WTC11 (cell line): ENCODE results near the gene RCAN2.

Experiments
- CBFB ChIP-seq: sonication (generic); formaldehyde crosslinking; IDR thresholded peaks from 2 replicates; pipeline ENCODE4 v1.8.1; 2022; ENCODE audit warnings: mild to moderate bottlenecking, low read depth, missing genetic modification reagents
- KAT7 ChIP-seq: sonication (generic); formaldehyde crosslinking; IDR thresholded peaks from 2 replicates; pipeline ENCODE4 v1.8.1; 2023; ENCODE audit warnings: missing genetic modification reagents, mild to moderate bottlenecking, borderline replicate concordance
- MYBL2 ChIP-seq: sonication (generic); formaldehyde crosslinking; IDR thresholded peaks from 2 replicates; pipeline ENCODE4 v1.8.1; 2023; ENCODE audit warnings: mild to moderate bottlenecking, moderate library complexity, missing genetic modification reagents
- NR3C1 ChIP-seq: sonication (generic); formaldehyde crosslinking; conservative IDR thresholded peaks from 2 replicates; pipeline ENCODE4 v1.8.1; 2023; ENCODE audit warnings: low read depth, mild to moderate bottlenecking, missing genetic modification reagents
- TCF7 ChIP-seq: sonication (generic); formaldehyde crosslinking; IDR thresholded peaks from 2 replicates; pipeline ENCODE4 v1.8.0; 2022; ENCODE audit warnings: mild to moderate bottlenecking, low read depth, missing genetic modification reagents, moderate library complexity
- TEAD1 ChIP-seq: sonication (generic); formaldehyde crosslinking; IDR thresholded peaks from 2 replicates; pipeline ENCODE4 v1.8.0; 2022; ENCODE audit warnings: mild to moderate bottlenecking, missing genetic modification reagents
- TEAD4 ChIP-seq: sonication (generic); formaldehyde crosslinking; IDR thresholded peaks from 2 replicates; pipeline ENCODE4 v1.8.0; 2022; ENCODE audit warnings: mild to moderate bottlenecking, missing genetic modification reagents
- ZNF263 ChIP-seq: sonication (generic); formaldehyde crosslinking; IDR thresholded peaks from 2 replicates; pipeline ENCODE4 v1.8.1; 2022; ENCODE audit warnings: low read depth, mild to moderate bottlenecking, moderate library complexity, missing genetic modification reagents
- ZNF416 ChIP-seq: fragments of 250-450 bp; sonication (Bioruptor Pico); IDR thresholded peaks from 2 replicates; pipeline ENCODE4 v1.9.0; 2021; ENCODE audit warnings: mild to moderate bottlenecking, inconsistent platforms
- TF ChIP-seq, protein P1 (sequence below): fragments of 200-600 bp; IDR thresholded peaks from 2 replicates; pipeline ENCODE4 v1.8.0; 2022; ENCODE audit warnings: antibody characterized with exemption
- TF ChIP-seq, protein P2 (sequence below): sonication (generic); formaldehyde crosslinking; conservative IDR thresholded peaks from 2 replicates; pipeline ENCODE4 v1.8.1; 2023; ENCODE audit warnings: mild to moderate bottlenecking, low read depth, missing genetic modification reagents, moderate library complexity
- TF ChIP-seq, protein P3 (sequence below): sonication (generic); formaldehyde crosslinking; IDR thresholded peaks from 2 replicates; pipeline ENCODE4 v1.8.1; 2022; ENCODE audit warnings: low read depth, missing genetic modification reagents, borderline replicate concordance
- TF ChIP-seq, protein P4 (sequence below): sonication (generic); formaldehyde crosslinking; conservative IDR thresholded peaks from 2 replicates; pipeline ENCODE4 v1.8.1; 2022; ENCODE audit warnings: mild to moderate bottlenecking, missing genetic modification reagents
- TF ChIP-seq, protein P5 (sequence below): sonication (generic); formaldehyde crosslinking; IDR thresholded peaks from 2 replicates; pipeline ENCODE4 v1.8.1; 2022; ENCODE audit warnings: mild to moderate bottlenecking, moderate library complexity, missing genetic modification reagents

DNA sequence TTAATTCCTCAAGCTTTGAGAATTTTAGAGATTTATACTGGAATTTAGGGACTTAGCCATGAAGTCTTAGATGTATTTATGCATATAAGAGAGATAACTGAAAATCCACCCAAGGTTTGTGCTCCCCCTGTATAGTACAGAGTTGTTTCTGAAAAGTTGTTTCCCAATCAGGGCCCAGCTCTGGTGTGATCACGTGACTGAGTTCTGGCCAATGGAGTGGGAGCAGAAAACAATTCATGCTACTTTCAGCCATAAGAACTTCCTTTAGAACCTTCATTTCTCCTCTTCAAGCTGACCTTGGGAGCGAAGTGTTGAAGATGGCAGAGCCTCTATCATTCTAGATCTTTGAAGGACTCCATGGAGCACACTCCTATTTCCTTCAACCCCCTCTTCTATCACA, 151.0 kb downstream of the RCAN2 start:
- TF ChIP-seq, protein P1, sequence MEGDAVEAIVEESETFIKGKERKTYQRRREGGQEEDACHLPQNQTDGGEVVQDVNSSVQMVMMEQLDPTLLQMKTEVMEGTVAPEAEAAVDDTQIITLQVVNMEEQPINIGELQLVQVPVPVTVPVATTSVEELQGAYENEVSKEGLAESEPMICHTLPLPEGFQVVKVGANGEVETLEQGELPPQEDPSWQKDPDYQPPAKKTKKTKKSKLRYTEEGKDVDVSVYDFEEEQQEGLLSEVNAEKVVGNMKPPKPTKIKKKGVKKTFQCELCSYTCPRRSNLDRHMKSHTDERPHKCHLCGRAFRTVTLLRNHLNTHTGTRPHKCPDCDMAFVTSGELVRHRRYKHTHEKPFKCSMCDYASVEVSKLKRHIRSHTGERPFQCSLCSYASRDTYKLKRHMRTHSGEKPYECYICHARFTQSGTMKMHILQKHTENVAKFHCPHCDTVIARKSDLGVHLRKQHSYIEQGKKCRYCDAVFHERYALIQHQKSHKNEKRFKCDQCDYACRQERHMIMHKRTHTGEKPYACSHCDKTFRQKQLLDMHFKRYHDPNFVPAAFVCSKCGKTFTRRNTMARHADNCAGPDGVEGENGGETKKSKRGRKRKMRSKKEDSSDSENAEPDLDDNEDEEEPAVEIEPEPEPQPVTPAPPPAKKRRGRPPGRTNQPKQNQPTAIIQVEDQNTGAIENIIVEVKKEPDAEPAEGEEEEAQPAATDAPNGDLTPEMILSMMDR = no peak
- no peak for TF ChIP-seq ZNF416 (CRISPR knock-in tag)
- no peak for TF ChIP-seq MYBL2
- TF ChIP-seq, protein P2, sequence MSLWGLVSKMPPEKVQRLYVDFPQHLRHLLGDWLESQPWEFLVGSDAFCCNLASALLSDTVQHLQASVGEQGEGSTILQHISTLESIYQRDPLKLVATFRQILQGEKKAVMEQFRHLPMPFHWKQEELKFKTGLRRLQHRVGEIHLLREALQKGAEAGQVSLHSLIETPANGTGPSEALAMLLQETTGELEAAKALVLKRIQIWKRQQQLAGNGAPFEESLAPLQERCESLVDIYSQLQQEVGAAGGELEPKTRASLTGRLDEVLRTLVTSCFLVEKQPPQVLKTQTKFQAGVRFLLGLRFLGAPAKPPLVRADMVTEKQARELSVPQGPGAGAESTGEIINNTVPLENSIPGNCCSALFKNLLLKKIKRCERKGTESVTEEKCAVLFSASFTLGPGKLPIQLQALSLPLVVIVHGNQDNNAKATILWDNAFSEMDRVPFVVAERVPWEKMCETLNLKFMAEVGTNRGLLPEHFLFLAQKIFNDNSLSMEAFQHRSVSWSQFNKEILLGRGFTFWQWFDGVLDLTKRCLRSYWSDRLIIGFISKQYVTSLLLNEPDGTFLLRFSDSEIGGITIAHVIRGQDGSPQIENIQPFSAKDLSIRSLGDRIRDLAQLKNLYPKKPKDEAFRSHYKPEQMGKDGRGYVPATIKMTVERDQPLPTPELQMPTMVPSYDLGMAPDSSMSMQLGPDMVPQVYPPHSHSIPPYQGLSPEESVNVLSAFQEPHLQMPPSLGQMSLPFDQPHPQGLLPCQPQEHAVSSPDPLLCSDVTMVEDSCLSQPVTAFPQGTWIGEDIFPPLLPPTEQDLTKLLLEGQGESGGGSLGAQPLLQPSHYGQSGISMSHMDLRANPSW (CRISPR knock-in tag) = no peak
- TF ChIP-seq TEAD4 (CRISPR knock-in tag) = no peak
- TF ChIP-seq, protein P3, sequence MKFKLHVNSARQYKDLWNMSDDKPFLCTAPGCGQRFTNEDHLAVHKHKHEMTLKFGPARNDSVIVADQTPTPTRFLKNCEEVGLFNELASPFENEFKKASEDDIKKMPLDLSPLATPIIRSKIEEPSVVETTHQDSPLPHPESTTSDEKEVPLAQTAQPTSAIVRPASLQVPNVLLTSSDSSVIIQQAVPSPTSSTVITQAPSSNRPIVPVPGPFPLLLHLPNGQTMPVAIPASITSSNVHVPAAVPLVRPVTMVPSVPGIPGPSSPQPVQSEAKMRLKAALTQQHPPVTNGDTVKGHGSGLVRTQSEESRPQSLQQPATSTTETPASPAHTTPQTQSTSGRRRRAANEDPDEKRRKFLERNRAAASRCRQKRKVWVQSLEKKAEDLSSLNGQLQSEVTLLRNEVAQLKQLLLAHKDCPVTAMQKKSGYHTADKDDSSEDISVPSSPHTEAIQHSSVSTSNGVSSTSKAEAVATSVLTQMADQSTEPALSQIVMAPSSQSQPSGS (CRISPR knock-in tag) = no peak
- TF ChIP-seq, protein P4, sequence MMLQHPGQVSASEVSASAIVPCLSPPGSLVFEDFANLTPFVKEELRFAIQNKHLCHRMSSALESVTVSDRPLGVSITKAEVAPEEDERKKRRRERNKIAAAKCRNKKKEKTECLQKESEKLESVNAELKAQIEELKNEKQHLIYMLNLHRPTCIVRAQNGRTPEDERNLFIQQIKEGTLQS (CRISPR knock-in tag) = no peak
- no peak for TF ChIP-seq ZNF263 (CRISPR knock-in tag)
- TF ChIP-seq KAT7 (CRISPR knock-in tag) = no peak
- TF ChIP-seq TEAD1 (CRISPR knock-in tag) = no peak
- TF ChIP-seq, protein P5, sequence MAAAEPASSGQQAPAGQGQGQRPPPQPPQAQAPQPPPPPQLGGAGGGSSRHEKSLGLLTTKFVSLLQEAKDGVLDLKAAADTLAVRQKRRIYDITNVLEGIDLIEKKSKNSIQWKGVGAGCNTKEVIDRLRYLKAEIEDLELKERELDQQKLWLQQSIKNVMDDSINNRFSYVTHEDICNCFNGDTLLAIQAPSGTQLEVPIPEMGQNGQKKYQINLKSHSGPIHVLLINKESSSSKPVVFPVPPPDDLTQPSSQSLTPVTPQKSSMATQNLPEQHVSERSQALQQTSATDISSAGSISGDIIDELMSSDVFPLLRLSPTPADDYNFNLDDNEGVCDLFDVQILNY = no peak
- no peak for TF ChIP-seq NR3C1
- no peak for TF ChIP-seq TCF7
- TF ChIP-seq CBFB (CRISPR knock-in tag) = no peak
